GM10248 (cell line): Measurements from ENCODE around the gene MORN1.
"Not testable (repeated sequence)": the region's sequence is repeated elsewhere in the genome, so short reads cannot be mapped to it uniquely, and the experiment has no call there.

Experiments
- CTCF ChIA-PET: fragments of 300-600 bp; sonication (Branson Sonifier 250); formaldehyde crosslinking; extraction: SDS; loops from one replicate; lab custom pipeline; 2021; ENCODE audit warnings: antibody characterized with exemption; lab: Yijun Ruan, JAX
- POLR2A ChIA-PET: fragments of 350-650 bp; sonication (Branson Sonifier 250); formaldehyde crosslinking; extraction: SDS; loops from one replicate; lab custom pipeline; 2020; ENCODE audit warnings: antibody characterized with exemption; lab: Yijun Ruan, JAX
- DNase-seq: peaks from one replicate; pipeline ENCODE4 v3.0.0; 2012; ENCODE audit errors: extremely low spot score
- CTCF ChIP-seq: IDR thresholded peaks from 2 replicates; pipeline ENCODE4 v1.5.1; 2012; ENCODE audit warnings: mild to moderate bottlenecking, low read depth; ENCODE audit errors: extremely low read depth, missing control alignments, control extremely low read depth

Gene MORN1

DNA sequence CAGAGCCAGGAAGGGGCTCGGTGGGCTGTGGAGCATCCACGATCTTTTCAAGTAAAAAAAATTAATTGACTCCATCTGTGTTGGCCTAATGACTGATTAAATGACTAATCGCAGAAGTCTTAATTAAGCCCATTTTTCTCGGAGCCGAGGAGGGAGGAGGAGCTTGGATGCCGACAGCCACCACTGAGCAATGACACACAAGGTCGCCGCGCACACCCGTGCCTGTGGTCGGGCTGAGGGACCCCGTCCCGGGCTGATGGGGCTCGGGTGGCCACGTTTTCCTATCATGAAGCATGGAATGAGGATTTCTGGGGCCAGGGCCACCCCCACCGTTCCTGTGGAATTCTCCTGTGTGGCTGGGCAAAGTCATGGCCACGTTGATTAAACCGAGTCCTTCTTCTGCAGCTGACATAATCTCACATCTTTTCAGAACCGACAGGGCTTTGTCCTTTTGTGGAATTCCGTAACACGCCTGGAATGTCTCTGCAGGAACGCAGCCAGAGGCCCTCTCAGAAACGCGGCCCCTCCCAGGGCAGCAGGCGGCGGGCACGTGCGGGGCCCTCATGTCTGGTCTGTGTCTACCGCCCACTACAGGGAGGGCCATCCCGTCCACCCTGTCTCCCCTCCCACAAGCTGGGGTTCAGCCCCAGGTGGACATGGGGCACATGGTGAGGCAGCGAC, 60.7 kb downstream of the MORN1 start:
- no peak for DNase-seq
- ChIA-PET CTCF (no interaction called here), POLR2A (no interaction called here)
- no peak for TF ChIP-seq CTCF

- no peak for DNase-seq
- ChIA-PET POLR2A (no interaction called here), CTCF (no interaction called here)
- TF ChIP-seq CTCF, result no peak
These were observed 61.3 kb downstream of the MORN1 start for GRCh38 chr1:2330035-2330434.

GRCh38 chr1:2328676-2329455, 62.5 kb downstream of the MORN1 start:
- no peak for DNase-seq
- CTCF ChIA-PET, result no interaction called here
- TF ChIP-seq CTCF, result no peak
- POLR2A ChIA-PET, result no interaction called here

- DNase-seq, result no peak
- no peak for TF ChIP-seq CTCF
- ChIA-PET CTCF (no interaction called here), POLR2A (no interaction called here)
These were observed 63.5 kb downstream of the MORN1 start for GRCh38 chr1:2327841-2328240.

- CTCF ChIA-PET, POLR2A ChIA-PET, DNase-seq: not testable (repeated sequence)
These were observed 64.2 kb downstream of the MORN1 start for GRCh38 chr1:2327162-2327561.

DNA sequence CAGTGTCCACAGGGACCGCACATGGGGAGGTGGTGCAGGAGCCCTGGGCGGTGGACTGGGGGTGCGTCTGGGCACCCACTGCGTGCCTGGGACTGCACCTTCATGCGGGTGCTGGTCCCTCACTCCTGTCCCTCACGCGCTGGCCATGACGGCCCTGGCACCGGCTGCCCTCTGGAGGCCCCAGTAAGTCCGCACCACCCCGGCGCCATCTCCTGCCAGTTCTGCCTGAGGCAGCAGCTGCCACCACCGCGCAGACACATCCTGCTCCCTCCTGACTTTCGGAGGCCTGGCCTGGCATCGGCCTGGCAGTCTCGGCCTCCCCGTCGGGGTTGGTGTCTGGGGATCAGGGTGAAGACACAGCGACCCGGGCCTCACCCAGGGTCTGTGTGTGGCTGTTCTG, 64.8 kb downstream of the MORN1 start:
- ChIA-PET POLR2A (no interaction called here), CTCF (no interaction called here)
- DNase-seq, result no peak
- TF ChIP-seq CTCF, result no peak

GRCh38 chr1:2324553-2325366, 66.6 kb downstream of the MORN1 start:
- CTCF ChIA-PET, result no interaction called here

More at GRCh38 chr1:2324553-2325366, 66.6 kb downstream of the MORN1 start:
- TF ChIP-seq CTCF, result no peak
- DNase-seq, result no peak
- POLR2A ChIA-PET, result no interaction called here
